Activated naive CD4-positive, alpha-beta T cell treated with anti-CD3 and anti-CD28 coated beads, Interleukin-2, amount 50 U/mL, for 16 hours (primary cell): Measurements from ENCODE around the gene DNAH14.
"Not testable (repeated sequence)": the region's sequence is repeated elsewhere in the genome, so short reads cannot be mapped to it uniquely, and the experiment has no call there.

Source experiments
- DNase-seq: peaks from one replicate; pipeline ENCODE4 v3.0.0-alpha.2; 2020

DNAH14 gene

DNA sequence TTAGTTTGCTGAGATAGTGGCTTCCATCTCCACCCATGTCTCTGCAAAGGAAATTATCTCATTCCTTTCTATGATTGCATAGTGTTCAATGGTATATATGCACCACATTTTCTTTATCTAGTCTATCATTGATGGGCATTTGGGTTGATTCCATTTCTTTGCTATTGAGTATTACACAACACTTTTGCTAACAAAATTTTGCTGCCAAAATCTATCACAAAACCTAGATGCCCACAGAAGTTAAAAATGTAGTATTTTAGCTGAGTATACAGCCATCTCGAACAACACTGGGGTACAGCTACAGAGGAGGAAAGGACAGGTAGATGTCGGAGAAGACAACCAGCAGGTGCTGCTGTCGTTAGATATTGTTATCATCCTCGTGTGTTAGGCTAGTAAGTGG lies 430.6 kb downstream of the DNAH14 start:
- DNase-seq, result no peak

DNA sequence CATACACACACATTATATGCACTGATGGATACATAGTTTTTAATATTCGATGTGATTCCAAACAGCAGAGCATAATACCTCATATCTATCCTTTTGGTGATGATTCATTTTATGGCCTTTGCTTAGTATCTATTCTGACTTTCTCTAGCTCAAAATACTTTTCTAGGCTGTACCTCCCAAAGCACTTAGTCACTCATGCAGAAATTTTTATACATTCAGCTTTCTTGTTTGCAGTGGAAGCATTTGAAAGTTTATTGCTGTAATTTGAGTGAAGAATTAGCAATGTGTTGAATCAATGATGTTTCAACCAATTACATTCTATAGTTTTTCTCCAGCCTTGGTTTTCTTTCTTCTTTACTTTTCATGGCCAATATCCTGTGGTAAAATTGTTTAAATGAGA lies 431.7 kb downstream of the DNAH14 start:
- DNase-seq, result no peak

- DNase-seq, result no peak
These were observed 433.3 kb downstream of the DNAH14 start for GRCh38 chr1:225362805-225363204.

GRCh38 chr1:225364439-225364838 lies 435.0 kb downstream of the DNAH14 start:
- DNase-seq, result no peak

DNA sequence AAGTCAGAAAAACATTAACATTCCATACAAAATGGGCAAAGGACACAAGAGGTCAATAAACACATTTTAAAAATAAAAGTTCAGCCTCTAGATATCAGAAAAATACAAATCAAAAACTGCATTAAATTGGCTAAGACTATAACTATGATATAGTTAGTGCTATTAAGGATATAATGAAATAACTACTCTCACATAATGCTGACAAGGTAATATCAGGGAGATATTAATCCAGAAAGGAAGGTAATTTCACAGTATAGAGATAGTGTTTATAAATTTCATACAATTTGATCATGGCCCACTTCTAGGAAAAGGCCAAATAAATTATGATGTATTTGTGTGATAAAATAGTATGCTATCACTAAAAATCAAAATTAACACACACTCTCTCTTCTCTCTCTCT lies 436.5 kb downstream of the DNAH14 start:
- no peak for DNase-seq

DNA sequence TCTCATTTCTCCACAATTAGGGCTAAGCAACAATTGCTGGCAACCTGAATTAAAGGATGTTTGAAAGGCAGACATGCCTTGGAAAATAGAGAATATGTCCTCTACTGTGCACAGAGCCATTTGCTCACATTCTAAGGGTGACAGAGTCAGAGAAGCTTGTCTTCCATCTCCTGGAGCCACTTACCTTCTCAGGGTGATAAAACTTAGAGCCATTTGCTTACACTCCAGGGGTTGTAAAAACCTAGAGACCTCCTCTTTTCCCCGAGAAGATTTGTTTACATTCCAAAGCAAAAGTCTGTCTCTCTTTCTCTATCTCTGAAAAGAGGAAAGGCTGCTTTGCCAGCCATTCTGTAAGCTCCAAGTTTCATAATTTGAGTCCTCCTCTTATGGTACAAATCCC lies 437.1 kb downstream of the DNAH14 start:
- DNase-seq, result no peak

DNA sequence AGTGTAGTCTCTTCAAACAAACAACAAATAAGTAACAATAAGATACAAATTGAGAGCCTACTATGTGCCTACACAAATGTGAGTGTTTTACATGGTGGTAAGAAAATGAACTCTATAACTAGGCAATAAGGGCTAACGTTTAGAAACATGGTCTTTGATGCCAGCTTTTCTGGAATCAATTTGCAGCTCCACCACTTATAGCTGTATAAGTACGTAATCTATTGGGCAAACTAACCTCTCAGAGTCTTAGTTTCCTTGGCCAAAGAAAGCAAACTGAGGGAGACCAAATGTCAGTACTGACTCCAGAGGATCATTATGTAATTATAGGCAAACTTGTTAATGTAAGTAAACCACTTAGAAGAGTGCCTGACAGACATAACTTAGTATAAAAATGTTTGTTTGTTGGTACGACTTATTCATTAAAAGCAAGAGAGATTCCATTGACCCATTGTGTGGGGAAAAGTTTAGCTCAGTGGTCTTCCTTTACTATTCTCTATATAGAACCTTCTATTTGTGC lies 438.6 kb downstream of the DNAH14 start:
- no peak for DNase-seq

GRCh38 chr1:225371366-225372010 lies 442.0 kb downstream of the DNAH14 start:
- no peak for DNase-seq

DNA sequence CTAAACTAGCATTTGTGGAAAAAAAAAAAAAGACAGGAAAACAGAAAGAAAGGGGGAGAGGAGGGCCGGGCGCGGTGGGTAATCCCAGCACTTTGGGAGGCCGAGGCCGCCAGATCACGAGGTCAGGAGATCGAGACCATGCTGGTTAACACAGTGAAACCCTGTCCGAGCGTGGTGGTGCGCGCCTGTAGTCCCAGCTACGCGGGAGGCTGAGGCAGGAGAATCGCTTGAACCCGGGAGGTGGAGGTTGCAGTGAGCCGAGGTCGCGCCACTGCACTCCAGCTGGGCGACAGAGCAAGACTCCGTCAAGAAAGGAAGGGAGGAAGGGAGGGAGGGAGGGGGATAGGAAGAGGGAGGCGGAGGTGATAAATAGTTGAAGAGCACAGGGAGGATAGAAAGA lies 443.7 kb downstream of the DNAH14 start:
- DNase-seq, result no peak

GRCh38 chr1:225374996-225375395 lies 445.5 kb downstream of the DNAH14 start:
- DNase-seq, result no peak

- DNase-seq, result no peak
These were observed 449.4 kb downstream of the DNAH14 start for GRCh38 chr1:225378880-225379279.

- no peak for DNase-seq
These were observed 451.2 kb downstream of the DNAH14 start for GRCh38 chr1:225380691-225381090.

- DNase-seq, result not testable (repeated sequence)
These were observed 457.4 kb downstream of the DNAH14 start for GRCh38 chr1:225386860-225387259.

GRCh38 chr1:225388372-225388771 lies 458.9 kb downstream of the DNAH14 start:
- no peak for DNase-seq

- no peak for DNase-seq
These were observed 460.4 kb downstream of the DNAH14 start for GRCh38 chr1:225389843-225390242.

GRCh38 chr1:225396357-225396756 lies 466.9 kb downstream of the DNAH14 start:
- no peak for DNase-seq

DNA sequence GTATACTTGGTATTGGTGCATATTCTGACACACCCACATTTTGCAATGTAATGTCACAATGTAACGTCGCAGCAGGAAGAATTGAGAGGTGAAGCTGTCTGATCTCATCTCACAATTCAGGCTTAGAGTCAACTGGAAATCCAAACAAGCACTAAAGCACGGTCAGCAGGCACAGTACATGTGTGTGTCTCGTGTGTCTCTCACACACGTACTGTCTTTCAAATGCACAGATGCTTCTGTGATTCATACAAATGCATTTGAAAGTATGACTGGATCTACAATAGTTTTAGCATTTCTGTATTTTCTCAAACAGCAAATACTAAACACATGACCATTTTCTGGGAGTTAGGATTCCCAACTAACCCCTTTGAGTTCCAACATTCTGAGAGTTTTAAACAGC lies 471.5 kb downstream of the DNAH14 start:
- no peak for DNase-seq

- no peak for DNase-seq
These were observed 477.7 kb downstream of the DNAH14 start for GRCh38 chr1:225406976-225407725.

- DNase-seq, result no peak
These were observed 478.3 kb downstream of the DNAH14 start for GRCh38 chr1:225407755-225408154.

DNA sequence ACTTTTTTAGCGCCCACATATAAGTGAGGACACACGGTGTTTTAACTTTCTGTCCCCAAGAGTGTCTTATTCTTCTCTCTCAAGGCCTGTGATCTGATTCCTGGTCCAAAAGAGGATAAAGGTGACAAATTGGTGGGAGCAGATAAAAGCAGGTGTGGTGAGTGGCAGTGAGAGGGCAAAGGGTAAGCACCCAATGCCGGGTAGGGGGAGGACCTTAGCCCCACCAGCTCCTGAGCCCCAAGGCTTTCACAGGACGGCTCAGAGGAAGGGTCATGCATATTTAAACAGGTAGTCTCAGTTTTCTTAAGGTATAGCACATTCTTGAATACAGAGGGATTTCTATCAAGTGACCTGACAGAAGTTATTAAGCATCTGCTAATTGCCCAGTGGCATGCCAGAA lies 478.8 kb downstream of the DNAH14 start:
- no peak for DNase-seq

DNA sequence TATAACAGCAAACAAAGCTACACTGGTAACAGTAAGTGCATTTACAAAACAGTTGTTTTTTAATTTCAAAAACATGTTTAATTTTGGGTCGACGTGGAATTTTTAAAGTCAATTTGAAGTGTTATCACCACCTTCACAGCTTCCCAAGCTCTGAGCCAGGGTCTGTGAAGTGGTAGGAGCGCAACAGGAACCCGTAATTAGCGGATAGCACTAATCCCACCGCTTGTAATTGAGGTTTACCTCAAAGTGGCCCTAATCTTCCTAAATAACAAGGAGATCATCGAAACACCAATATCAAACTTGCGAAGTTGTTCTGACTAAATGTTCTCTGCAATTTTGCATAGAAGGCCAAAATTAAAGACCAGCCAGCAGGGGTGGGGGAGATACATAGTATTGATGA lies 479.6 kb downstream of the DNAH14 start:
- no peak for DNase-seq

GRCh38 chr1:225410036-225410435 lies 480.6 kb downstream of the DNAH14 start:
- DNase-seq, result no peak

GRCh38 chr1:225412321-225412720 lies 482.8 kb downstream of the DNAH14 start:
- DNase-seq, result no peak

GRCh38 chr1:225412803-225413351 lies 483.4 kb downstream of the DNAH14 start:
- no peak for DNase-seq
